Measurements from ENCODE around the gene MIEN1.

DNA sequence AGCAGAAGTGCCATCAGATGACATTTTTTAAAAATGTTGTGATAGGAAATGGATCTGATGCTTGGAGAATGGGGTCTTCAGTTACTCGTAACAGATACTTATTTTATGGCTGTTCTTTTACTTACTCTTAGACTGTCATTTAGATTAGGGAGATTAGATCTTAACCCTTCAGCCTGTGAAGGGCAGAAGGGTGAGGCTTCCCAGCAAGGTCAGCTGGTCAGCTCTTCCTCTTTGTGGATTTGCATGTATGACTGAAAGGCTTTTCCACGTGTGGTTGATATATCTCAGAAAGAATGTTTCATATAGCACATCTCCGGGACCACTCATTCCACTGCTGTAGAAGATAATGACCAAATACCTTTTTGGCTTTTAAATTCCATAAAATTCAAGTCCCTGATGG, 34.8 kb upstream of the MIEN1 start:
- TF ChIP-seq, protein P1, sequence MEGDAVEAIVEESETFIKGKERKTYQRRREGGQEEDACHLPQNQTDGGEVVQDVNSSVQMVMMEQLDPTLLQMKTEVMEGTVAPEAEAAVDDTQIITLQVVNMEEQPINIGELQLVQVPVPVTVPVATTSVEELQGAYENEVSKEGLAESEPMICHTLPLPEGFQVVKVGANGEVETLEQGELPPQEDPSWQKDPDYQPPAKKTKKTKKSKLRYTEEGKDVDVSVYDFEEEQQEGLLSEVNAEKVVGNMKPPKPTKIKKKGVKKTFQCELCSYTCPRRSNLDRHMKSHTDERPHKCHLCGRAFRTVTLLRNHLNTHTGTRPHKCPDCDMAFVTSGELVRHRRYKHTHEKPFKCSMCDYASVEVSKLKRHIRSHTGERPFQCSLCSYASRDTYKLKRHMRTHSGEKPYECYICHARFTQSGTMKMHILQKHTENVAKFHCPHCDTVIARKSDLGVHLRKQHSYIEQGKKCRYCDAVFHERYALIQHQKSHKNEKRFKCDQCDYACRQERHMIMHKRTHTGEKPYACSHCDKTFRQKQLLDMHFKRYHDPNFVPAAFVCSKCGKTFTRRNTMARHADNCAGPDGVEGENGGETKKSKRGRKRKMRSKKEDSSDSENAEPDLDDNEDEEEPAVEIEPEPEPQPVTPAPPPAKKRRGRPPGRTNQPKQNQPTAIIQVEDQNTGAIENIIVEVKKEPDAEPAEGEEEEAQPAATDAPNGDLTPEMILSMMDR (IDR thresholded peaks at IDR 0.05 in 4 of 5, conservative IDR thresholded peaks at IDR 0.05 in 1 of 5), result no peak
- TF ChIP-seq POLR2A (IDR thresholded peaks at IDR 0.05), result no peak
